MM.1S (cell line): Measurements from ENCODE around the gene TSPYL4.

Source experiments
- CTCF ChIP-seq: fragments of 300-600 bp; sonication (generic); IDR thresholded peaks from 2 replicates; pipeline ENCODE4 v1.5.1; 2016; ENCODE audit warnings: antibody characterized with exemption, low read length, mixed read lengths
- EZH2 ChIP-seq: fragments of 300-600 bp; sonication (generic); optimal IDR thresholded peaks from 2 replicates; pipeline ENCODE3; 2017; ENCODE audit warnings: low read depth, mild to moderate bottlenecking, antibody characterized with exemption, low read length, mixed read lengths
- EZH2phosphoT487 ChIP-seq: fragments of 300-600 bp; sonication (generic); IDR thresholded peaks from 2 replicates; pipeline ENCODE4 v1.6.1; 2018; ENCODE audit warnings: antibody characterized with exemption, low read length

- TF ChIP-seq CTCF = no peak
- no peak for TF ChIP-seq EZH2phosphoT487
- no peak for TF ChIP-seq EZH2
These were observed 39.2 kb downstream of the TSPYL4 start for GRCh38 chr6:116214681-116215080.
